GM19240 (cell line): Measurements from ENCODE around the gene CSRP3.

Experiments
- DNase-seq: peaks from one replicate; pipeline ENCODE4 v3.0.0; 2011; ENCODE audit warnings: low spot score; ENCODE audit not compliant: insufficient read length

The CSRP3 gene

GRCh38 chr11:19201737-19202605, at the start of gene CSRP3:
CSRP3 (minus strand) TSS chr11:19201983; CDS start chr11:19192448, 9,535 bp downstream.
- no peak for DNase-seq

- DNase-seq = no peak
These were observed 49.8 kb upstream of the CSRP3 start for GRCh38 chr11:19251577-19251976.

GRCh38 chr11:19246816-19247215, 45.0 kb upstream of the CSRP3 start:
- no peak for DNase-seq

- DNase-seq = no peak
These were observed 43.6 kb upstream of the CSRP3 start for GRCh38 chr11:19245351-19245750.

GRCh38 chr11:19244621-19245020, 42.8 kb upstream of the CSRP3 start:
- DNase-seq = no peak

GRCh38 chr11:19244084-19244483, 42.3 kb upstream of the CSRP3 start:
- DNase-seq = no peak

GRCh38 chr11:19243613-19244012, 41.8 kb upstream of the CSRP3 start:
- no peak for DNase-seq

GRCh38 chr11:19243143-19243542, 41.4 kb upstream of the CSRP3 start:
- no peak for DNase-seq

- no peak for DNase-seq
These were observed 40.6 kb upstream of the CSRP3 start for GRCh38 chr11:19242179-19242932.

- peak; percentile 27 for DNase-seq
These were observed 39.7 kb upstream of the CSRP3 start for GRCh38 chr11:19241260-19242178.

GRCh38 chr11:19240420-19241259, 38.9 kb upstream of the CSRP3 start, which contains the start of gene E2F8:
E2F8 (minus strand) TSS chr11:19240945; CDS start chr11:19240121, 824 bp downstream.
- peak; percentile 88 for DNase-seq

GRCh38 chr11:19239039-19239438, 37.3 kb upstream of the CSRP3 start:
- DNase-seq = no peak

- no peak for DNase-seq
These were observed 36.0 kb upstream of the CSRP3 start for GRCh38 chr11:19237813-19238212.

- no peak for DNase-seq
These were observed 35.6 kb upstream of the CSRP3 start for GRCh38 chr11:19237381-19237780.

- DNase-seq = no peak
These were observed 32.5 kb upstream of the CSRP3 start for GRCh38 chr11:19234231-19234817.

GRCh38 chr11:19232910-19233503, 31.2 kb upstream of the CSRP3 start:
- DNase-seq = no peak

GRCh38 chr11:19229671-19230070, 27.9 kb upstream of the CSRP3 start:
- DNase-seq = no peak

- no peak for DNase-seq
These were observed 27.2 kb upstream of the CSRP3 start for GRCh38 chr11:19228968-19229367.

- DNase-seq = no peak
These were observed 24.8 kb upstream of the CSRP3 start for GRCh38 chr11:19226378-19227195.
